Stimulated activated memory B cell treated with anti-CD40 and anti-IgM and Interleukin-4, amounts not matched to agents 10 μg/mL and 1 μg/mL and 100 μg/mL, for 72 hours (primary cell): ENCODE results near the gene TMEM62.
A peak's percentile ranks its signal among the peaks of the same experiment; 100 is the strongest.
"Not testable (repeated sequence)": the region's sequence is repeated elsewhere in the genome, so short reads cannot be mapped to it uniquely, and the experiment has no call there.

Experiments used
- ATAC-seq: fragments of 150-1000 bp; cut with Tn5 transposase; 2 replicates; pipeline ENCODE4 v1.10.0; 2021
- H3K27ac Mint-ChIP-seq: one replicate; pipeline ENCODE4 v1.8.0; 2022; ENCODE audit warnings: mild to moderate bottlenecking, mixed read lengths
- H3K27me3 Mint-ChIP-seq: one replicate; pipeline ENCODE4 v1.8.0; 2022; ENCODE audit warnings: mixed read lengths
- H3K36me3 Mint-ChIP-seq: one replicate; pipeline ENCODE4 v1.8.0; 2022; ENCODE audit warnings: mixed read lengths
- H3K4me1 Mint-ChIP-seq: one replicate; pipeline ENCODE4 v1.8.0; 2022; ENCODE audit warnings: mixed read lengths
- H3K4me3 Mint-ChIP-seq: one replicate; pipeline ENCODE4 v1.8.0; 2022; ENCODE audit warnings: mild to moderate bottlenecking, moderate library complexity, mixed read lengths
- H3K9me3 Mint-ChIP-seq: one replicate; pipeline ENCODE4 v1.8.0; 2022; ENCODE audit warnings: mixed read lengths

TMEM62 gene

DNA sequence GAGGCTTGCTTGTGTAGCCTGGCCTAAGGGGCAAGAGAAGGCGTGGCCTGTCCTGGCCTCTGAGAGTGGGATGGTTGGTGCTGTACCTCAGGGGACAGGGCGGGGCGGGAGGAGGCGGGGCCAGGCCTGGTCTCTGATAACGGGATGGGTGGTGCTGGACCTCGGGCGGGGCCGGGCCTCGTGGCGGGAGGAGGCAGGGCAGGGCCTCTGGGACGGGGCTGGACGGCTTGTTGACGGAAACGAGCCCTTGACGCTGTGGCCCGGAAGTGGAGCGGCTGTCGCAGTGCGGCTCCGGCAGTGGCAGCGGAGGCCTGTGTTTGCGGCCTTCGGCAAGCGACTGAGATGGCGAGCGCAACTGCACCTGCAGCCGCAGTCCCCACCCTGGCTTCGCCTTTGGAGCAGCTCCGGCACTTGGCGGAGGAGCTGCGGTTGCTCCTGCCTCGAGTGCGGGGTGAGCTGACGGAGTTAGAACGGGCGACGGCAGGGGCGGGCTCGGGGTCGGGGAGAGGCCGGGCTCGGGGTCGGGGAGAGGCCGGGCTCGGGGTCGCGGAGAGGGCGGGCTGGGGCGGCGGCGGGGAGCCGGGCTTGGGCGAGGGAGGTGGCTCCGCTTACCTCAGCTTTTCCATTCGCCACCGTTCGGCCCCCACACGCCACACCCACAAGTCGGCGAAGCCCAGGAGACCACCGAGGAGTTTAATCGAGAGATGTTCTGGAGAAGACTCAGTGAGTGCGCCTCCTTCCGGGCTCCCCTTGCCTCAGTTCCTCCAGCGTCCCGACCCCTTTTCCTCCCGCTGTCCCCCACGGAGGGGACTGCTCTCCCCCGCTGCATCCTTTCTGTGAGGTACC is 52.0 kb downstream of the TMEM62 start, which contains the start of gene CCNDBP1:
TSS of gene CCNDBP1 (plus strand) at position 247 of the 846 bp plus-strand sequence. CDS start at position 343, 96 bp downstream.
- Mint-ChIP-seq H3K4me3 (peak within 1 kb of the TSS; percentile 99), H3K9me3 (no peaks in the 10 kb centered on the region), H3K27ac (peak within 1 kb of the TSS; percentile 96), H3K27me3 (no peaks in the 10 kb centered on the region), H3K4me1 (peaks cover 27% of the 10 kb centered on the region), H3K36me3 (peaks cover 38% of the 10 kb centered on the region)
- ATAC-seq, result peak; percentile 99

DNA sequence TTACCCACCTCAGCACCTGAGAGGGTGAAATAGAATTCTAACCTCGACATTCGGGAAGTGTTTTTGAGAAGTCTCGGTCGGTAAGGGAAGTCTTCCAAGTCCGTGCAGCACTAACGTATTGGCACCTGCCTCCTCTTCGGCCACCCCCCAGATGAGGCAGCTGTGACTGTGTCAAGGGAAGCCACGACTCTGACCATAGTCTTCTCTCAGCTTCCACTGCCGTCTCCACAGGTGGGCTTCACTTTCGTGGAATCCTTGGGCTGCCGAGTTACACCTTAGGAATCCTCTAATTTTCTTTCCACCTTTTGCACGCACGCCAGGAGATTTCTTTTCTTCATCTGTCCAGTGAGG is 52.6 kb downstream of the TMEM62 start:
- Mint-ChIP-seq H3K9me3 (no peaks in the 10 kb centered on the region), H3K27ac (peak overlapping the region; percentile 96), H3K4me1 (peaks cover 27% of the 10 kb centered on the region), H3K4me3 (peak overlapping the region; percentile 99), H3K27me3 (no peaks in the 10 kb centered on the region), H3K36me3 (peaks cover 39% of the 10 kb centered on the region)
- peak; percentile 32 for ATAC-seq

DNA sequence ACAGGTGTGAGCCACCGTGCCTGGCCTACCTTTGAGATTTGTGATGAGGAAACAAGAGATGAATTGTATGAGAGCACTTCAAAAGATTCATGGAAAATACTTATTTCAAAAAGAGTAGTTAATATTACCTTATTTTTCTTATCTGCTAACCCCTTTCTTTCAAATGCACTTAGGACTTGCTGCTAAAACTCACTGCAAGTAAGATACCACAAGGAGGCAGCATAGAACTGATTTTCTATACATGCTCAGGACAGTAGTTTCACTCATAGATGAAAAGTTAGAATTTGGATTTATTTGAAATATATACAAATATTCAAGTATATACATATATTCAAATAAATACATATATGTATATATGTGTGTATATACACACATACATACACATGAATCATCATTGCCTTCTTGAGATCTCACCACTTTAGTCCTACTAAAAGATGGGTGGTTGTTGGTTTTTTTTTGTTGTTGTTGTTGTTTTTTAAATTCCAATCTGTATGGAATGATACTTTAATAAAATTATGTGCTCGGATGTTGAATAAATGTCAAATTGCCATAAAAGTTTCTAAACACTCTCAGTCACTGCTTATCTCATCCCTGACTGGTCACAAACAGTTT is 54.3 kb downstream of the TMEM62 start:
- H3K4me3 Mint-ChIP-seq, result peak overlapping the region; percentile 52
- H3K27me3 Mint-ChIP-seq, result no peaks in the 10 kb centered on the region
- no peaks in the 10 kb centered on the region for H3K9me3 Mint-ChIP-seq
- no peak overlapping the region for H3K27ac Mint-ChIP-seq
- peaks cover 40% of the 10 kb centered on the region for H3K36me3 Mint-ChIP-seq
- no peak for ATAC-seq
- H3K4me1 Mint-ChIP-seq, result peaks cover 27% of the 10 kb centered on the region

DNA sequence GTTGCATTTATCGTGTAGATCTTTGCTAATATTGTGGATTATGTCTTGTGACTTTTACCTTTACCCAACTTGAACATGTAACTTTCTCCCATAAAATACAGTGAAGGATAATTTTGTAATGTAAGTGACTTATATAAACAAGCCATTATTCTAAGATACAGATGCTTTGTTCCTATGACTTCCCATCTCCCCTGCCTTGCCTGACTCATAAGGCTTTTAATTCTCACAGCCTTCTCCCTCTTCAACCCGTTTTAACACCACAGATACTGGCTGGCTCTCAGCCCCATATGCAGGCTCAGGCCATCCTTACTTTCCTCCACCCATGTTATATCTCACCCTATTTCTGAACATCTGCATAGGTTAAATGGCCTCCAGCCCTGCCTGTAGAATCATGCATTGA is 55.9 kb downstream of the TMEM62 start:
- Mint-ChIP-seq H3K4me1 (peaks cover 27% of the 10 kb centered on the region), H3K27me3 (no peaks in the 10 kb centered on the region), H3K4me3 (no peak overlapping the region), H3K36me3 (peaks cover 40% of the 10 kb centered on the region), H3K27ac (no peak overlapping the region), H3K9me3 (no peaks in the 10 kb centered on the region)
- no peak for ATAC-seq

DNA sequence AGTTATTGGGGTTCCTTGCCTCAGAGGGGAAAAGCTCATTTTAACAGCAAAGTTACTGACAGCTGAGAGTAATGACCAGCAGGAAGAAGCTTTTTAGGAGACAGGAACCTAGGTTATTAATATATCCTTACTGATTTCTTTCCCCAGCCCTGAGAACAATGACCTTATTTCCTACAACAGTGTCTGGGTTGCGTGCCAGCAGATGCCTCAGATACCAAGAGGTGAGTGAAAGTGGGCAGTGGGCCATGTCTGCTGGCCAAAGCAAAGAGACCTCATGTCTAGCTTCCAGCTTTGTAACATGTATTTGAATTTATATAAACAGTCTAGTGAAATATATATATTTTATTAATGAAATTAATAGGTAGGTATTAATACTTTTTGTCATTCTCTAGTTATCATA is 56.8 kb downstream of the TMEM62 start:
- ATAC-seq, result no peak
- H3K27me3 Mint-ChIP-seq, result no peaks in the 10 kb centered on the region
- H3K36me3 Mint-ChIP-seq, result peaks cover 48% of the 10 kb centered on the region
- no peak overlapping the region for H3K4me3 Mint-ChIP-seq
- H3K9me3 Mint-ChIP-seq, result no peaks in the 10 kb centered on the region
- peaks cover 21% of the 10 kb centered on the region for H3K4me1 Mint-ChIP-seq
- no peak overlapping the region for H3K27ac Mint-ChIP-seq

DNA sequence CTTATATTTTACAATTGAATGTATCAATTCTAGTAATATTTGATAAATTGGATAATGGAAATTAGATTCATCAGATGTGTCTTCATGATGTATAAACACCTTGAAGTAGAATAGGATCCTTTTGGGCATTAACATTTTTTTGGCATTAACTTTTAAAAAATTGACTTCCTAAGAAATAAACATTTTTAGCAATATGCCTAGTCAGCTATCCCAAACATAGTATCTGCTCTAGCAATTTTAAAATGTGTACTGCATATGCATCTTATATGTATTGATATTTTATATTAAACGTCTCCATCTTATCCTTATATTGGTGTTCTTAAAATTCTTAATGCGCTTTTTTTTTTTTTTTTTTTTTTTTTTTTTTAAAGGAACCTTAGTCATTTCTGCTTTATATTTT is 60.3 kb downstream of the TMEM62 start:
- Mint-ChIP-seq H3K27me3 (no peaks in the 10 kb centered on the region), H3K4me1 (peaks cover 18% of the 10 kb centered on the region), H3K4me3 (no peak overlapping the region), H3K9me3 (peaks cover 5% of the 10 kb centered on the region), H3K27ac (no peak overlapping the region), H3K36me3 (peaks cover 74% of the 10 kb centered on the region)
- ATAC-seq, result no peak

DNA sequence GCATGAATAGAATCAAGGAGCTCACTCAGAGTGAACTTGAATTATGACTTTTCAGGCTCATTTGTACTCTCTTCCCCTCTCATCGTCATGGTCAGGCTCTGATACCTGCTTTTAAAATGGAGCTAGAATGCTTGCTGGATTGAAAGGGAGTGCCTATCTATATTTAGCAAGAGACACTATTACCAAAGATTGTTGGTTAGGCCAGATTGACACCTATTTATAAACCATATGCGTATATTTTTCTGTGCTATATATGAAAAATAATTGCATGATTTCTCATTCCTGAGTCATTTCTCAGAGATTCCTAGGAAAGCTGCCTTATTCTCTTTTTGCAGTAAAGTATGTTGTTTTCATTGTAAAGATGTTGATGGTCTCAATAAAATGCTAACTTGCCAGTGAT is 61.4 kb downstream of the TMEM62 start:
- Mint-ChIP-seq H3K36me3 (peaks cover 67% of the 10 kb centered on the region), H3K4me3 (no peak overlapping the region), H3K9me3 (peaks cover 5% of the 10 kb centered on the region), H3K4me1 (peaks cover 13% of the 10 kb centered on the region), H3K27me3 (no peaks in the 10 kb centered on the region), H3K27ac (no peak overlapping the region)
- ATAC-seq, result no peak

DNA sequence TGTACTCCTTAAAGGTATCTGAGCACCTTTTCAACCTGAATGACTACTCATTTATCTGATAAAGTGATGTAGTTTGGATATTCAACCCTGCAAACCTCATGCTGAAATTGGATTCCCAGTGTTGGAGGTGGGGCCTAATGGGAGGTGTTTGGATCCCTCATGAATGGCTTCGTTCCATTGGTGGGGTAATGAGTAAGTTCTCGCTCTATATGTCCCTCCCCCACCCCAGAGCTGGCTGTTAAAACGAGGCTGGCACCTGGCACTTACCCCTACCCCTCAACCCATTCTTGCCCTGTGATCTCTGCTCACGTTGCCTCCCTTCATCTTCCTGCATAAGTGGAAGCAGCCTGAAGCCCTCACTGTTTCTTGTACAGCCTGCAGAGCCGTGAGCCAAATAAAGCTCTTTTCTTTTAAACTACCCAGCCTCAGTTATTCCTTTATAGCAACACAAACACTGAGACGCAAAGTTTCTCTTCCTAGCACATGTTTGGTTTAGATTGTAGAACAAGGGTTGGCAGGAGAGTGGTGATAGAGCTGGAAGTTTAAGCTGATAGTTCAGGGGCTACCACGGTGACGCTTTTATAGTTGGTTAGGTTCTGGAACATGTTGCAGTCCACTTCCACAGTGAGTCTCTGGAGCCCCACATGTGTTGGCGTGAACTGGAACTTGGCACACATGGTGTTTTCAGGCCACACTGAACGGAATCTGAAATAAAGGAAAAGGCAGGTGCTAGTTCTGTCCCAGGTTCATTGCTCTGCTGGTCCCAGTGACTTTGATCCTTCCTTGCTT is 63.6 kb downstream of the TMEM62 start:
- Mint-ChIP-seq H3K27ac (no peak overlapping the region), H3K4me1 (peaks cover 13% of the 10 kb centered on the region), H3K9me3 (peaks cover 5% of the 10 kb centered on the region), H3K36me3 (peaks cover 48% of the 10 kb centered on the region), H3K27me3 (no peaks in the 10 kb centered on the region), H3K4me3 (no peak overlapping the region)
- no peak for ATAC-seq

DNA sequence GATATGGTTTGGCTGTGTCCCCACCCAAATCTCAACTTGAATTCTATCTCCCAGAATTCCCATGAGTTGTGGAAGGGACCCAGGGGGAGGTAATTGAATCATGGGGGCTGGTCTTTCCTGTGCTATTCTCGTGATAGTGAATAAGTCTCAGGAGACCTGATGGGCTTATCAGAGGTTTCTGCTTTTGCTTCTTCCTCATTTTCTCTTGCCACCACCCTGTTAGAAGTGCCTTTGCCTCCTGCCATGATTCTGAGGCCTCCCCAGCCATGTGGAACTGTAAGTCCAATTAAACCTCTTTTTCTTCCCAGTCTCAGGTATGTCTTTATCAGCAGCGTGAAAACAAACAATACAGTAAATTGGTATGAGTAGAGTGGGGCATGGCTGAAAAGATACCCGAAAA is 64.4 kb downstream of the TMEM62 start:
- peaks cover 13% of the 10 kb centered on the region for H3K4me1 Mint-ChIP-seq
- H3K27ac Mint-ChIP-seq, ATAC-seq, H3K9me3 Mint-ChIP-seq, H3K27me3 Mint-ChIP-seq, H3K4me3 Mint-ChIP-seq: not testable (repeated sequence)
- H3K36me3 Mint-ChIP-seq, result peaks cover 40% of the 10 kb centered on the region

DNA sequence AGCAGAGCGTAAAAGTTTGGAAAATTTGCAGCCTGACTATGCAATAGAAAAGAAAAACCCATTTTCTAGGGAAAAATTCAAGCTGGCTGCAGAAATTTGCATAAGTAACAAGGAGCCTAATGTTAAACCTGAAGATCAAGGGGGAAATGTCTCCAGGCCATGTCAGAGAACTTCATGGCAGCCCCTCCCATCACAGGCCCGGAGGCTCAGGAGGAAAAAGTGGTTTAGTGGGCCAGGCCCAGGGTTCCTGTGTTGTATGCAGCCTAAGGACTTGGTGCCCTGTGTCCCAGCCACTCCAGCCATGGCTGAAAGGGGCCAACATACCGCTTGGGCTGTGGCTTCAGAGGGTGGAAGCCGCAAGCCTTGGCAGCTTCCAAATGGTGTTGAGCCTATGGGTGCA is 65.2 kb downstream of the TMEM62 start:
- H3K27ac Mint-ChIP-seq, H3K9me3 Mint-ChIP-seq, H3K4me3 Mint-ChIP-seq, ATAC-seq, H3K27me3 Mint-ChIP-seq: not testable (repeated sequence)
- peaks cover 37% of the 10 kb centered on the region for H3K36me3 Mint-ChIP-seq
- peaks cover 13% of the 10 kb centered on the region for H3K4me1 Mint-ChIP-seq

DNA sequence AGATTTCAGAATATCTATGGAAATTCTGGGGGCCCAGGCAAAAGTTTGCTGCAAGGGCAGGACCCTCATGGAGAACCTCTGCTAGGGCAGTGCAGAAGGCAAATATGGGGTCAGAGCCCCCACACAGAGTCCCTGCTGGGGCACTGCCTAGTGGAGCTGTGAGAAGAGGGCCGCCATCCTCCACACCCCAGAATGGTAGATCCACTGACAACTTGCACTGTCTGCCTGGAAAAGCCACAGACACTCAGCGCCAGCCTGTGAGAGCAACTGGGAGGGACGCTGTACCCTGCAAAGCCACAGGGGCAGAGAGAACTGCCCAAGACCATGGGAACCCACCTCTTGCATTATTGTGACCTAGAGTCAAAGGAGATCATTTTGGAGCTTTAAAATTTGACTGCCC is 65.6 kb downstream of the TMEM62 start:
- peaks cover 5% of the 10 kb centered on the region for H3K9me3 Mint-ChIP-seq
- H3K4me1 Mint-ChIP-seq, result peaks cover 14% of the 10 kb centered on the region
- no peak overlapping the region for H3K27ac Mint-ChIP-seq
- no peak overlapping the region for H3K4me3 Mint-ChIP-seq
- ATAC-seq, result no peak
- H3K36me3 Mint-ChIP-seq, result peaks cover 37% of the 10 kb centered on the region
- no peaks in the 10 kb centered on the region for H3K27me3 Mint-ChIP-seq

DNA sequence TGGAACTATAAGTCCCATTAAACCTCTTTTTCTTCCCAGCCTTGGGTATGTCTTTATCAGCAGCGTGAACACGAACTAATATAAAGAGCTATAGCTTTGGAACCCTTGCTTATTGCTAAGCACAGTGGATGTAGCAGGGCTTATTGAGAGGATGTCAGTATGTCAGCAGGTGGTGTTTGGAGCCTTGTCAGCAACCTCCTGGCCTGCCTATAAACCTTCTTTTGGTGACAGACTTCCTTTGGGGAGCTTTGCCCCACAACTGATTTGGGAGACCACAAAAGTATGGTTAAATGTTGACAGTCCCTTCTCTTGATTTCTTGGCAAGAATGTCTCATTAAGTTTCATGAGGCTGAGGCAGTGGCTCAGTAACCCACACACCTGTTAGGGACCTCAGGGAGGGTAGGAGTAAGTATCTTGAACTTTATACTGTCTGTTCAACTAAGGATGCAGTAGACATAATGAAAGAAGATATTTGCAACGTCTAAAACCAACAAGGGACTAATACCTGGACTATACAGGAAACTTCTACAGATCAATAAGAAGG is 66.6 kb downstream of the TMEM62 start:
- Mint-ChIP-seq H3K9me3 (peaks cover 5% of the 10 kb centered on the region), H3K27ac (no peak overlapping the region), H3K27me3 (no peaks in the 10 kb centered on the region), H3K4me1 (peaks cover 21% of the 10 kb centered on the region), H3K36me3 (peaks cover 27% of the 10 kb centered on the region), H3K4me3 (no peak overlapping the region)
- no peak for ATAC-seq

DNA sequence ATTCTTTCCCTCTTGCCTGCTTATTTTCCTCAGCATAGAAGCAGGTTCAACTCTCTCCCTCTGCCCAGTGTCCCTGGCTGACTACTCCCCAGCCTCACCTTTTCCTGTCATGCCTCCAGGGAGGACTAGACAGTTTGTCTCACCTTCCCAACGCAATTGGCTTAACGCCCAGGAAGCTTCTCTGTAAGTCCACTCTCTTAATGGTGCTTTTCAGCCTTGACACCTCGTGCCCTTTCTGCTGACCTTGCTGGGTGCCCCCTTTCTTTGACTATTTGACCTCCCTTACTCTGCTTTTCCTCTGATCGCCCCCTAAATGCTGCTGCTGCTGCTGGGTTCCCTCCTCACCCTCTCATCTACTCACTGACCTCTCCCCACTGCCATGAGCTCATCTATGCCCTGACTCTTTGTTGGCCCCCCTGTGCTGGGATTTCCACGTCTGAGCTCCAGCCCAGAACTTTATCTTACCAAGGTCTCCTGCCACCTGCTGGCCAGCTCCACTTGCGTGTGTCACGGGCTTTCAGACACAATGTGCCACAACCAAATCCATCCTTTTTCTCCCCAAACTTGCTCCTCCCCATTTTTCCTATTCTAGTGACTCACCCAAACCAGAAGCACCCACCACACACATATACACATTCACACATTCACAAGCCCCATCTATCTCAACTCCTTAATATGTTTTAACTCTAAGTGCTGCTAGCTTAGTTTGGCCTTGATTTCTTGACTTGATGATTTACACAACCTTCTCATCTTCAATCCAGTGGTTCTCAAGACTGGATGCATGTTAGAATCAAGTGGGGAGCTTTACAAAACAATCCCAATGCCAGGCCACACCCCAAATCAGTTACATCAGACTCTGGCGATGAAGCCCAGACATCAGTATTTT is 70.9 kb downstream of the TMEM62 start:
- ATAC-seq, result peak; percentile 59
- Mint-ChIP-seq H3K27ac (no peak overlapping the region), H3K9me3 (no peaks in the 10 kb centered on the region), H3K4me3 (no peak overlapping the region), H3K36me3 (no peaks in the 10 kb centered on the region), H3K27me3 (peaks cover 16% of the 10 kb centered on the region), H3K4me1 (peaks cover 9% of the 10 kb centered on the region)

DNA sequence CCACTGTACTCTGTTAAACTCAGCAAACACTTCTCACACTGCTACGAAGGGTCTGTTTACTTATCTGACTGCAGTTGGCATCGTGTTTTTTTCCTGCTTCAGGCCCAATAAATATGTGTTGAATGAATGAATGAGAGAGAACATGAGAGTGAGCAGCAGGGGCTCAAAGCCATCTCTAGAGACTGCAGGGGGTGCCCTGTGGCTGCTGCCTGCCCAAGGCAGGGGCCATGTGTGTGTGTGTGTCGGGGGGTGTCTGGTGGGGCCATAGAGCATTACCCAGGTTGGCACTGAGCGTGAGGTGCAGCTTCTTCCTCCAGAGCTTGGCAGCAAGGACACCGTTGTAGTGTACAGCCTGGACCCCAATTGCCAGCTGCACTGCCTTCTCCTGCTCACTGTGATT is 72.7 kb downstream of the TMEM62 start:
- H3K27me3 Mint-ChIP-seq, result peaks cover 34% of the 10 kb centered on the region
- no peaks in the 10 kb centered on the region for H3K9me3 Mint-ChIP-seq
- no peaks in the 10 kb centered on the region for H3K36me3 Mint-ChIP-seq
- no peak for ATAC-seq
- H3K27ac Mint-ChIP-seq, result no peak overlapping the region
- peaks cover 9% of the 10 kb centered on the region for H3K4me1 Mint-ChIP-seq
- no peak overlapping the region for H3K4me3 Mint-ChIP-seq
